Erythroblast (primary cell): ENCODE data around the gene RNF103.

ENCODE experiments used
- GATA1 ChIP-seq: IDR thresholded peaks from 2 replicates; pipeline ENCODE4 v1.6.1; 2011; ENCODE audit warnings: low read depth, mild to moderate bottlenecking, control low read depth, low read length, moderate library complexity
- POLR2A ChIP-seq: IDR thresholded peaks from 2 replicates; pipeline ENCODE4 v1.6.1; 2011; ENCODE audit warnings: mild to moderate bottlenecking, low read length

GRCh38 chr2:86646865-86647264 lies 23.2 kb upstream of the RNF103 start:
- TF ChIP-seq POLR2A (no peak), GATA1 (no peak)
